ENCODE results near the gene CIZ1. TPM values are rescaled to one million over a fixed set of nuclear protein-coding genes. Genes with fewer than 3 reads are reported as not detected.

Gene CIZ1
- total RNA-seq, result 16.4 and 35.4 TPM in 2 replicates

GRCh38 chr9:128191406-128192046 is at the start of gene CIZ1:
Gene CIZ1, minus strand, starts transcription at chr9:128191572. Its CDS starts 715 bp downstream, at chr9:128190857.

GRCh38 chr9:128203024-128203706 is 11.8 kb upstream of the CIZ1 start, which contains the start of gene DNM1:
Gene DNM1, plus strand, starts transcription at chr9:128203379. Its CDS starts 92 bp downstream, at chr9:128203471.

GRCh38 chr9:128159784-128160602 is 31.4 kb downstream of the CIZ1 start, which contains the start of gene BBLN:
Gene BBLN, plus strand, starts transcription at chr9:128160265. Its CDS starts 143 bp downstream, at chr9:128160408.

GRCh38 chr9:128149001-128149701 is 42.2 kb downstream of the CIZ1 start, which contains the start of gene LCN2:
Gene LCN2, plus strand, starts transcription at chr9:128149453. Its CDS starts 73 bp downstream, at chr9:128149526.

GRCh38 chr9:128127568-128127989 is 63.8 kb downstream of the CIZ1 start, which contains the start of gene PTGES2:
Gene PTGES2, minus strand, starts transcription at chr9:128127729. Its CDS starts 12 bp downstream, at chr9:128127717.

Other genes starting within 250 kb of the CIZ1 start
- gene EEIG1, start 210.6 kb downstream of the CIZ1 start, total RNA-seq, result 1.1 and 20.5 TPM in 2 replicates
- 9.1 and 11.9 TPM in 2 replicates for gene NAIF1, start 124.3 kb downstream of the CIZ1 start, total RNA-seq
- 20.1 and 53.8 TPM in 2 replicates for gene SLC25A25, start 123.3 kb downstream of the CIZ1 start, total RNA-seq
- gene PTGES2, start 63.8 kb downstream of the CIZ1 start, total RNA-seq, result 63.5 and 105 TPM in 2 replicates
- not detected in 2 replicates for gene LCN2, start 42.1 kb downstream of the CIZ1 start, total RNA-seq
- 19.4 and 20.4 TPM in 2 replicates for gene BBLN, start 31.3 kb downstream of the CIZ1 start, total RNA-seq
- 0.16 and 0.69 TPM in 2 replicates for gene DNM1, start 11.8 kb upstream of the CIZ1 start, total RNA-seq
- 44.4 and 94.0 TPM in 2 replicates for gene GOLGA2, start 84.4 kb upstream of the CIZ1 start, total RNA-seq
- gene SWI5, start 84.7 kb upstream of the CIZ1 start, total RNA-seq, result 20.0 and 24.1 TPM in 2 replicates
- gene TRUB2, start 130.9 kb upstream of the CIZ1 start, total RNA-seq, result 19.3 and 25.1 TPM in 2 replicates
- 16.2 and 22.9 TPM in 2 replicates for gene COQ4, start 131.3 kb upstream of the CIZ1 start, total RNA-seq
- gene SLC27A4, start 149.0 kb upstream of the CIZ1 start, total RNA-seq, result 24.1 and 37.9 TPM in 2 replicates
- 37.1 and 85.3 TPM in 2 replicates for gene URM1, start 179.8 kb upstream of the CIZ1 start, total RNA-seq
- 9.6 and 35.7 TPM in 2 replicates for gene CERCAM, start 229.3 kb upstream of the CIZ1 start, total RNA-seq